Nephron (organoid): Measurements from ENCODE around the gene TENM4.

Experiments
- H3K27ac Mint-ChIP-seq, 3 experiments: 2 replicates each; pipeline ENCODE4 v1.8.0; 2020; ENCODE audit warnings: mixed read lengths in 3 of 3, mild to moderate bottlenecking in 2 of 3, moderate library complexity in 1 of 3
- H3K27me3 Mint-ChIP-seq: 2 replicates; pipeline ENCODE4 v1.8.0; 2021; ENCODE audit warnings: low read depth, mild to moderate bottlenecking, moderate library complexity, mixed read lengths
- H3K36me3 Mint-ChIP-seq: 2 replicates; pipeline ENCODE4 v1.8.0; 2020; ENCODE audit warnings: low read depth, mixed read lengths
- H3K4me1 Mint-ChIP-seq: 2 replicates; pipeline ENCODE4 v1.8.0; 2020; ENCODE audit warnings: mixed read lengths
- H3K4me3 Mint-ChIP-seq, 3 experiments: 2 replicates each; pipeline ENCODE4 v1.8.0; 2020; ENCODE audit warnings: mild to moderate bottlenecking in 3 of 3, mixed read lengths in 3 of 3, moderate library complexity in 2 of 3
- H3K9me3 Mint-ChIP-seq: 2 replicates; pipeline ENCODE4 v1.8.0; 2020; ENCODE audit warnings: mixed read lengths
- CTCF ChIP-seq, 3 experiments: fragments of 200-600 bp; sonication (generic); IDR thresholded peaks; one replicate each; pipeline ENCODE4 v1.5.0; 2021; ENCODE audit warnings: antibody characterized with exemption in 3 of 3; ENCODE audit not compliant: unreplicated experiment in 3 of 3

The TENM4 gene

GRCh38 chr11:79484872-79485271 lies 44.0 kb upstream of the TENM4 start:
- Mint-ChIP-seq H3K4me3 (no peak overlapping the region), H3K4me1 (no peaks in the 10 kb centered on the region), H3K27ac (no peak overlapping the region), H3K9me3 (no peaks in the 10 kb centered on the region), H3K27me3 (peaks cover 17% of the 10 kb centered on the region), H3K36me3 (no peaks in the 10 kb centered on the region)
- TF ChIP-seq CTCF (IDR thresholded peaks at IDR 0.05; ENCODE audit: unreplicated experiment in 3 of 3): no peak

- no peak for TF ChIP-seq CTCF (IDR thresholded peaks at IDR 0.05; ENCODE audit: unreplicated experiment in 3 of 3)
- no peak overlapping the region for H3K4me3 Mint-ChIP-seq
- no peaks in the 10 kb centered on the region for H3K36me3 Mint-ChIP-seq
- H3K9me3 Mint-ChIP-seq: no peaks in the 10 kb centered on the region
- no peaks in the 10 kb centered on the region for H3K4me1 Mint-ChIP-seq
- peaks cover 23% of the 10 kb centered on the region for H3K27me3 Mint-ChIP-seq
- H3K27ac Mint-ChIP-seq: no peak overlapping the region
Observed at GRCh38 chr11:79482800-79483199, 42.0 kb upstream of the TENM4 start.

- TF ChIP-seq CTCF (IDR thresholded peaks at IDR 0.05; ENCODE audit: unreplicated experiment in 3 of 3): no peak
- Mint-ChIP-seq H3K4me1 (no peaks in the 10 kb centered on the region), H3K36me3 (no peaks in the 10 kb centered on the region), H3K4me3 (no peak overlapping the region), H3K27me3 (peaks cover 19% of the 10 kb centered on the region), H3K9me3 (peaks cover 3% of the 10 kb centered on the region), H3K27ac (no peak overlapping the region)
Observed at GRCh38 chr11:79481795-79482194, 41.0 kb upstream of the TENM4 start.

- no peak overlapping the region for H3K27ac Mint-ChIP-seq
- no peaks in the 10 kb centered on the region for H3K36me3 Mint-ChIP-seq
- H3K4me3 Mint-ChIP-seq: no peak overlapping the region
- no peak for TF ChIP-seq CTCF (IDR thresholded peaks at IDR 0.05; ENCODE audit: unreplicated experiment in 3 of 3)
- H3K4me1 Mint-ChIP-seq: no peaks in the 10 kb centered on the region
- peaks cover 6% of the 10 kb centered on the region for H3K9me3 Mint-ChIP-seq
- peaks cover 13% of the 10 kb centered on the region for H3K27me3 Mint-ChIP-seq
Observed at GRCh38 chr11:79480864-79481263, 40.0 kb upstream of the TENM4 start.

- Mint-ChIP-seq H3K4me3 (no peak overlapping the region), H3K27me3 (peaks cover 11% of the 10 kb centered on the region), H3K9me3 (peaks cover 13% of the 10 kb centered on the region), H3K27ac (no peak overlapping the region), H3K36me3 (no peaks in the 10 kb centered on the region), H3K4me1 (no peaks in the 10 kb centered on the region)
- TF ChIP-seq CTCF (IDR thresholded peaks at IDR 0.05; ENCODE audit: unreplicated experiment in 3 of 3): no peak
Observed at GRCh38 chr11:79472819-79473529, 32.1 kb upstream of the TENM4 start.
